HL-60 (cell line): ENCODE results near the gene MAS1.

Experiments used
- DNase-seq, 2 experiments: peaks; one replicate each; pipeline ENCODE4 v3.0.0-alpha.2; 2010 to 2020; ENCODE audit warnings: low read depth in 1 of 2, low spot score in 1 of 2
- H3K27ac ChIP-seq: fragments of 250-450 bp; sonication (Bioruptor Pico); replicated peaks from 2 replicates; pipeline ENCODE4 v1.5.1; 2020; ENCODE audit warnings: mild to moderate bottlenecking, moderate library complexity
- H3K27me3 ChIP-seq: fragments of 250-450 bp; sonication (Bioruptor Pico); 2 replicates; pipeline ENCODE4 v1.5.1; 2021; ENCODE audit warnings: mild to moderate bottlenecking, moderate library complexity; ENCODE audit not compliant: insufficient read depth, poor library complexity, severe bottlenecking
- H3K4me3 ChIP-seq: replicated peaks from 2 replicates; pipeline ENCODE4 v1.5.1; 2011; ENCODE audit warnings: mild to moderate bottlenecking, control low read depth, low read length; ENCODE audit not compliant: insufficient read depth
- CTCF ChIP-seq: IDR thresholded peaks from one replicate; pipeline ENCODE4 v1.5.1; 2011; ENCODE audit warnings: low read length, control low read depth, inconsistent platforms; ENCODE audit not compliant: insufficient read depth
- GABPA ChIP-seq: IDR thresholded peaks from 2 replicates; pipeline ENCODE4 v1.6.1; 2012; ENCODE audit warnings: low read depth
- POLR2AphosphoS5 ChIP-seq: IDR thresholded peaks from 2 replicates; pipeline ENCODE4 v1.6.1; 2012; ENCODE audit warnings: low read depth
- REST ChIP-seq: IDR thresholded peaks from 2 replicates; pipeline ENCODE4 v1.6.1; 2012; ENCODE audit warnings: low read depth; ENCODE audit not compliant: insufficient replicate concordance
- SPI1 ChIP-seq: IDR thresholded peaks from 2 replicates; pipeline ENCODE4 v1.6.1; 2012; ENCODE audit warnings: low read depth, mild to moderate bottlenecking, borderline replicate concordance

Gene MAS1

GRCh38 chr6:159874435-159874834 lies 16.4 kb upstream of the MAS1 start:
- TF ChIP-seq POLR2AphosphoS5: no peak
- no peak for TF ChIP-seq CTCF
- no peak for TF ChIP-seq GABPA
- TF ChIP-seq REST: no peak
- TF ChIP-seq SPI1: no peak
- Histone ChIP-seq H3K4me3 (no peak overlapping the region), H3K27me3 (no peaks in the 10 kb centered on the region), H3K27ac (no peak overlapping the region)
- DNase-seq: no peak

GRCh38 chr6:159875194-159875593 lies 15.6 kb upstream of the MAS1 start:
- no peak overlapping the region for H3K4me3 ChIP-seq
- no peak overlapping the region for H3K27ac ChIP-seq
- TF ChIP-seq POLR2AphosphoS5 (no peak), REST (no peak), GABPA (no peak), CTCF (no peak), SPI1 (no peak)
- no peaks in the 10 kb centered on the region for H3K27me3 ChIP-seq
- DNase-seq: no peak

- Histone ChIP-seq H3K27ac (no peak overlapping the region), H3K4me3 (no peak overlapping the region), H3K27me3 (no peaks in the 10 kb centered on the region)
- TF ChIP-seq REST (no peak), POLR2AphosphoS5 (no peak), CTCF (no peak), SPI1 (no peak), GABPA (no peak)
- no peak for DNase-seq
Observed at GRCh38 chr6:159876242-159876641, 14.5 kb upstream of the MAS1 start.
